OCI-LY1 (cell line): ENCODE measurements around the gene EXD3.

Experiments used
- CTCF ChIP-seq: fragments of 200-600 bp; sonication (generic), shearing (Covaris generic); IDR thresholded peaks from 2 replicates; pipeline ENCODE4 v1.5.1; 2017; ENCODE audit warnings: mild to moderate bottlenecking, antibody characterized with exemption, low read length, moderate library complexity, mixed read lengths
- EZH2 ChIP-seq: fragments of 200-600 bp; sonication (generic), shearing (Covaris generic); IDR thresholded peaks from 2 replicates; pipeline ENCODE4 v1.8.0; 2017; ENCODE audit warnings: borderline replicate concordance, mixed run types, mild to moderate bottlenecking, antibody characterized with exemption, low read length, moderate library complexity, mixed read lengths

- no peak for TF ChIP-seq CTCF
- TF ChIP-seq EZH2: no peak
These were observed 39.7 kb downstream of the EXD3 start for GRCh38 chr9:137383081-137383783.
